ENCODE data around the gene CACNA2D3.

CACNA2D3 gene

GRCh38 chr3:54928046-54928770 lies 805.9 kb downstream of the CACNA2D3 start, which contains the start of gene LRTM1:
TSS of gene LRTM1 (minus strand) at chr3:54928059. CDS start at chr3:54927911, 148 bp downstream.
- H3K36me3 ChIP-seq (ENCODE audit: control insufficient read depth, insufficient read depth, low read length), result no peaks in the 10 kb centered on the region
- H3K4me1 ChIP-seq (ENCODE audit: control insufficient read depth, insufficient read depth, low read length), result peaks cover 4% of the 10 kb centered on the region
- H3K4me3 ChIP-seq (ENCODE audit: low read depth, low read length), result no peak within 1 kb of the TSS
- H3K27me3 ChIP-seq (ENCODE audit: control insufficient read depth, insufficient read depth, low read length), result no peaks in the 10 kb centered on the region
- H3K9me3 ChIP-seq (ENCODE audit: control insufficient read depth, insufficient read depth, low read length), result no peaks in the 10 kb centered on the region
- H3K9ac ChIP-seq (ENCODE audit: low read depth, low read length), result no peak within 1 kb of the TSS

- Histone ChIP-seq H3K27me3 (ENCODE audit: control insufficient read depth, insufficient read depth, low read length) (no peaks in the 10 kb centered on the region), H3K9me3 (ENCODE audit: control insufficient read depth, insufficient read depth, low read length) (no peaks in the 10 kb centered on the region), H3K9ac (ENCODE audit: low read depth, low read length) (no peak overlapping the region), H3K36me3 (ENCODE audit: control insufficient read depth, insufficient read depth, low read length) (no peaks in the 10 kb centered on the region), H3K4me3 (ENCODE audit: low read depth, low read length) (no peak overlapping the region), H3K4me1 (ENCODE audit: control insufficient read depth, insufficient read depth, low read length) (peaks cover 2% of the 10 kb centered on the region)
These were observed 808.8 kb downstream of the CACNA2D3 start for GRCh38 chr3:54931182-54931581.

- H3K4me3 ChIP-seq (ENCODE audit: low read depth, low read length), result no peak overlapping the region
- no peaks in the 10 kb centered on the region for H3K9me3 ChIP-seq (ENCODE audit: control insufficient read depth, insufficient read depth, low read length)
- H3K9ac ChIP-seq (ENCODE audit: low read depth, low read length), result no peak overlapping the region
- no peaks in the 10 kb centered on the region for H3K27me3 ChIP-seq (ENCODE audit: control insufficient read depth, insufficient read depth, low read length)
- peaks cover 8% of the 10 kb centered on the region for H3K4me1 ChIP-seq (ENCODE audit: control insufficient read depth, insufficient read depth, low read length)
- no peaks in the 10 kb centered on the region for H3K36me3 ChIP-seq (ENCODE audit: control insufficient read depth, insufficient read depth, low read length)
These were observed 810.3 kb downstream of the CACNA2D3 start for GRCh38 chr3:54932606-54933005.

- no peaks in the 10 kb centered on the region for H3K36me3 ChIP-seq (ENCODE audit: control insufficient read depth, insufficient read depth, low read length)
- peaks cover 8% of the 10 kb centered on the region for H3K4me1 ChIP-seq (ENCODE audit: control insufficient read depth, insufficient read depth, low read length)
- H3K4me3 ChIP-seq (ENCODE audit: low read depth, low read length), result no peak overlapping the region
- no peaks in the 10 kb centered on the region for H3K27me3 ChIP-seq (ENCODE audit: control insufficient read depth, insufficient read depth, low read length)
- no peak overlapping the region for H3K9ac ChIP-seq (ENCODE audit: low read depth, low read length)
- H3K9me3 ChIP-seq (ENCODE audit: control insufficient read depth, insufficient read depth, low read length), result no peaks in the 10 kb centered on the region
These were observed 813.5 kb downstream of the CACNA2D3 start for GRCh38 chr3:54935869-54936268.

- Histone ChIP-seq H3K36me3 (ENCODE audit: control insufficient read depth, insufficient read depth, low read length) (no peaks in the 10 kb centered on the region), H3K9me3 (ENCODE audit: control insufficient read depth, insufficient read depth, low read length) (no peaks in the 10 kb centered on the region), H3K4me1 (ENCODE audit: control insufficient read depth, insufficient read depth, low read length) (peaks cover 8% of the 10 kb centered on the region), H3K4me3 (ENCODE audit: low read depth, low read length) (no peak overlapping the region), H3K9ac (ENCODE audit: low read depth, low read length) (no peak overlapping the region), H3K27me3 (ENCODE audit: control insufficient read depth, insufficient read depth, low read length) (no peaks in the 10 kb centered on the region)
These were observed 814.2 kb downstream of the CACNA2D3 start for GRCh38 chr3:54936561-54936960.

GRCh38 chr3:54939557-54940300 lies 817.4 kb downstream of the CACNA2D3 start:
- no peaks in the 10 kb centered on the region for H3K9me3 ChIP-seq (ENCODE audit: control insufficient read depth, insufficient read depth, low read length)
- no peaks in the 10 kb centered on the region for H3K27me3 ChIP-seq (ENCODE audit: control insufficient read depth, insufficient read depth, low read length)
- H3K36me3 ChIP-seq (ENCODE audit: control insufficient read depth, insufficient read depth, low read length), result no peaks in the 10 kb centered on the region
- H3K4me1 ChIP-seq (ENCODE audit: control insufficient read depth, insufficient read depth, low read length), result peaks cover 12% of the 10 kb centered on the region
- no peak overlapping the region for H3K4me3 ChIP-seq (ENCODE audit: low read depth, low read length)
- no peak overlapping the region for H3K9ac ChIP-seq (ENCODE audit: low read depth, low read length)

GRCh38 chr3:54940971-54941370 lies 818.6 kb downstream of the CACNA2D3 start:
- H3K27me3 ChIP-seq (ENCODE audit: control insufficient read depth, insufficient read depth, low read length), result no peaks in the 10 kb centered on the region
- no peaks in the 10 kb centered on the region for H3K9me3 ChIP-seq (ENCODE audit: control insufficient read depth, insufficient read depth, low read length)
- peaks cover 11% of the 10 kb centered on the region for H3K4me1 ChIP-seq (ENCODE audit: control insufficient read depth, insufficient read depth, low read length)
- H3K36me3 ChIP-seq (ENCODE audit: control insufficient read depth, insufficient read depth, low read length), result no peaks in the 10 kb centered on the region
- no peak overlapping the region for H3K9ac ChIP-seq (ENCODE audit: low read depth, low read length)
- H3K4me3 ChIP-seq (ENCODE audit: low read depth, low read length), result no peak overlapping the region

- Histone ChIP-seq H3K36me3 (ENCODE audit: control insufficient read depth, insufficient read depth, low read length) (no peaks in the 10 kb centered on the region), H3K9me3 (ENCODE audit: control insufficient read depth, insufficient read depth, low read length) (no peaks in the 10 kb centered on the region), H3K27me3 (ENCODE audit: control insufficient read depth, insufficient read depth, low read length) (no peaks in the 10 kb centered on the region), H3K4me1 (ENCODE audit: control insufficient read depth, insufficient read depth, low read length) (peaks cover 3% of the 10 kb centered on the region), H3K4me3 (ENCODE audit: low read depth, low read length) (no peak overlapping the region), H3K9ac (ENCODE audit: low read depth, low read length) (no peak overlapping the region)
These were observed 819.5 kb downstream of the CACNA2D3 start for GRCh38 chr3:54941690-54942362.

- Histone ChIP-seq H3K4me1 (ENCODE audit: control insufficient read depth, insufficient read depth, low read length) (peaks cover 8% of the 10 kb centered on the region), H3K4me3 (ENCODE audit: low read depth, low read length) (no peak overlapping the region), H3K9ac (ENCODE audit: low read depth, low read length) (no peak overlapping the region), H3K27me3 (ENCODE audit: control insufficient read depth, insufficient read depth, low read length) (no peaks in the 10 kb centered on the region), H3K36me3 (ENCODE audit: control insufficient read depth, insufficient read depth, low read length) (no peaks in the 10 kb centered on the region), H3K9me3 (ENCODE audit: control insufficient read depth, insufficient read depth, low read length) (no peaks in the 10 kb centered on the region)
These were observed 827.2 kb downstream of the CACNA2D3 start for GRCh38 chr3:54949491-54950044.

- Histone ChIP-seq H3K4me1 (ENCODE audit: control insufficient read depth, insufficient read depth, low read length) (peaks cover 16% of the 10 kb centered on the region), H3K9me3 (ENCODE audit: control insufficient read depth, insufficient read depth, low read length) (no peaks in the 10 kb centered on the region), H3K27me3 (ENCODE audit: control insufficient read depth, insufficient read depth, low read length) (no peaks in the 10 kb centered on the region), H3K36me3 (ENCODE audit: control insufficient read depth, insufficient read depth, low read length) (no peaks in the 10 kb centered on the region), H3K9ac (ENCODE audit: low read depth, low read length) (no peak overlapping the region), H3K4me3 (ENCODE audit: low read depth, low read length) (no peak overlapping the region)
These were observed 828.1 kb downstream of the CACNA2D3 start for GRCh38 chr3:54950391-54951003.

GRCh38 chr3:54951405-54951804 lies 829.1 kb downstream of the CACNA2D3 start:
- peaks cover 16% of the 10 kb centered on the region for H3K4me1 ChIP-seq (ENCODE audit: control insufficient read depth, insufficient read depth, low read length)
- no peak overlapping the region for H3K4me3 ChIP-seq (ENCODE audit: low read depth, low read length)
- H3K9me3 ChIP-seq (ENCODE audit: control insufficient read depth, insufficient read depth, low read length), result no peaks in the 10 kb centered on the region
- no peak overlapping the region for H3K9ac ChIP-seq (ENCODE audit: low read depth, low read length)
- H3K27me3 ChIP-seq (ENCODE audit: control insufficient read depth, insufficient read depth, low read length), result no peaks in the 10 kb centered on the region
- H3K36me3 ChIP-seq (ENCODE audit: control insufficient read depth, insufficient read depth, low read length), result no peaks in the 10 kb centered on the region

All from iPS-15b (cell line).